ENCODE results near the gene BSN. TPM values are rescaled to one million over a fixed set of nuclear protein-coding genes. Genes with fewer than 3 reads are reported as not detected.

The BSN gene
- total and polyA plus RNA-seq, 2 of the 4 experiments (the other 2 are of a cell fraction) = under 0.01 to 0.03 TPM

DNA sequence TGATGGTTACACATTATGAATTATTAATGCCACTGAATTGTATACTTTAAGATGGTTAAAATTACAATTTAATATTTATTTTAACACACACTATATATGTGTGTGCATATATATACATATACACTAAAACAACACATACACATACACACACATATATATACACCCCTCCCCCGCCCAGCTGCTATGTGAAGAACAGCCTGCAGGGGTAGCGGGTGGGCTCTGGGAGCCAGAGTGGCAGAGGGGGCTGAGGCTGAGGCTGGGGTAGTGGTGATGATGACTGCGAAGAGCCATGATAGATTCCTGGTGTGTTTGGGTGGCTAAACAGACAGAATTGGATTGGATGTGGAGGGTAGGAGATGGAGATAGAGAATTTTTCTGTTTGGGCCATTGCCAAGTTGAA lies 80.5 kb downstream of the BSN start:
- no peak overlapping the region for H4K91ac ChIP-seq (ENCODE audit: insufficient read depth, low read depth, low read length)
- no peaks in the 10 kb centered on the region for H3K79me1 ChIP-seq (ENCODE audit: low read depth in 1 of 2, low read length in 2 of 2)
- no peak overlapping the region for H3K4me2 ChIP-seq (ENCODE audit: low read depth, low read length)
- CTCF ChIA-PET = no interaction called here
- DNase-seq = no peak
- H3K27me3 ChIP-seq (ENCODE audit: control insufficient read depth, insufficient read depth, low read length) = peaks cover 22% of the 10 kb centered on the region
- H3K18ac ChIP-seq (ENCODE audit: low read depth, low read length) = no peak overlapping the region
- H3K36me3 ChIP-seq (ENCODE audit: control insufficient read depth, insufficient read depth, low read length) = no peaks in the 10 kb centered on the region
- dilution Hi-C loops (cut with HindIII; ENCODE audit: low sequenced_read_pairs, unreplicated experiment) = no loop called here
- no peak overlapping the region for H2BK5ac ChIP-seq (ENCODE audit: low read depth, low read length, poor library complexity, severe bottlenecking)
- H4K8ac ChIP-seq (ENCODE audit: low read depth in 2 of 2, low read length in 2 of 2) = no peak overlapping the region
- no peak overlapping the region for H3K27ac ChIP-seq (ENCODE audit: insufficient read depth, low read length)
- no peak overlapping the region for H3K23ac ChIP-seq (ENCODE audit: low read depth, low read length)
- H3K9me1 ChIP-seq (ENCODE audit: insufficient read depth, low read length) = no peaks in the 10 kb centered on the region
- no peak overlapping the region for H2AFZ ChIP-seq (replicated peaks; ENCODE audit: low read length, poor library complexity)
- no peak overlapping the region for H2AK5ac ChIP-seq (ENCODE audit: low read depth, low read length)
- WGBS, 2 experiments (ENCODE audit: extremely low coverage in 2 of 2, insufficient read length in 1 of 2) = 54% methylated on average over 2 of the region's 3 CpGs; no CpG with 5 or more reads in 1 of the 2 experiments
- TF ChIP-seq RCOR1 (IDR thresholded peaks at IDR 0.05; ENCODE audit: insufficient replicate concordance, low read length) (no peak), CHD1 (IDR thresholded peaks at IDR 0.05; ENCODE audit: low read depth, low read length) (no peak), RFX5 (IDR thresholded peaks at IDR 0.05; ENCODE audit: low read depth, low read length) (no peak), CEBPB (IDR thresholded peaks at IDR 0.05; ENCODE audit: low read depth, low read length) (no peak)
- intact Hi-C loops (cut with micrococcal nuclease) = no loop called here
- H2BK120ac ChIP-seq (ENCODE audit: low read depth, low read length) = no peak overlapping the region
- H4K5ac ChIP-seq (ENCODE audit: low read depth, low read length) = no peak overlapping the region
- H3K4ac ChIP-seq (ENCODE audit: low read depth, low read length) = no peak overlapping the region
- H3K4me3 ChIP-seq (ENCODE audit: insufficient read depth, low read depth, low read length) = no peak overlapping the region
- H2AK9ac ChIP-seq (replicated peaks; ENCODE audit: low read depth, low read length, poor library complexity) = no peak overlapping the region
- no peak overlapping the region for H2BK20ac ChIP-seq (ENCODE audit: low read depth, low read length)
- H3K14ac ChIP-seq (replicated peaks; ENCODE audit: low read depth, low read length) = no peak overlapping the region
- ATAC-seq (ENCODE audit: low read depth) = no peak
- no peak overlapping the region for H3K9ac ChIP-seq (ENCODE audit: low read depth, low read length)
- H3K9me3 ChIP-seq (ENCODE audit: control insufficient read depth, insufficient read depth, low read length) = peaks cover 2% of the 10 kb centered on the region; the same call in 1 of the 2 replicates
- H2BK15ac ChIP-seq (ENCODE audit: low read depth, low read length) = no peak overlapping the region
- H3K56ac ChIP-seq (ENCODE audit: extremely low read depth, insufficient read depth, low read length) = no peak overlapping the region
- BruUV-seq (replicated peaks) = no TSS peak
- peaks cover 3% of the 10 kb centered on the region; the same call in 1 of the 2 replicates for H3K4me1 ChIP-seq (ENCODE audit: control insufficient read depth, insufficient read depth, low read length)
- H4K20me1 ChIP-seq (ENCODE audit: insufficient read depth, low read length) = no peaks in the 10 kb centered on the region
- in situ Hi-C loops (cut with MboI; ENCODE audit: low sequenced_read_pairs) = no loop called here
- POLR2A ChIA-PET (ENCODE audit: unreplicated experiment) = no interaction called here

All from IMR-90 (cell line).